ENCODE results near the gene ASS1. TPM values are rescaled to one million over a fixed set of nuclear protein-coding genes. Genes with fewer than 3 reads are reported as not detected.
"Not testable (repeated sequence)": the region's sequence is repeated elsewhere in the genome, so short reads cannot be mapped to it uniquely, and the experiment has no call there.

Gene ASS1
- total RNA-seq, 3 donors from 2014 or later (not counting 1 experiment from before 2014, with no cell fraction given) = 1.3 TPM; not detected in 2

DNA sequence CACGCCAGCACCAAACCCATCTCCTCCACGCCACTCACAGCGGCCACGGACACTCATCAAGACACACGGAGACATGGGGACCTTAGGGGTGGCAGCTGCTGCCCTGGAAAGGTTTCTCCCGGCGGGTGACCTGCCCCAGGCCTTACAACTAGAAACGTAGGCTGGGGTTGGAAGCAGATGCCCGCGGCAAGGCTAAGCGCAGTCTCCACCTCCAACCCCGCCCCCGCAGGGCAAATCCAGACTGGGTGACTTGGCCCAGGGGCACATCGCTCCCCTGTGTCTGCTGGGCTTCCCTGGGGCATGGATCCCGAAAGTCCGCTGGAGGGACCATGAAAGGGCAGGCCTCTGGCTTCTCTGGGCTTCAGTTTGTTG lies 12.0 kb upstream of the ASS1 start:
- ATAC-seq (no peak), DNase-seq (no peak)
- TF ChIP-seq, protein P1, sequence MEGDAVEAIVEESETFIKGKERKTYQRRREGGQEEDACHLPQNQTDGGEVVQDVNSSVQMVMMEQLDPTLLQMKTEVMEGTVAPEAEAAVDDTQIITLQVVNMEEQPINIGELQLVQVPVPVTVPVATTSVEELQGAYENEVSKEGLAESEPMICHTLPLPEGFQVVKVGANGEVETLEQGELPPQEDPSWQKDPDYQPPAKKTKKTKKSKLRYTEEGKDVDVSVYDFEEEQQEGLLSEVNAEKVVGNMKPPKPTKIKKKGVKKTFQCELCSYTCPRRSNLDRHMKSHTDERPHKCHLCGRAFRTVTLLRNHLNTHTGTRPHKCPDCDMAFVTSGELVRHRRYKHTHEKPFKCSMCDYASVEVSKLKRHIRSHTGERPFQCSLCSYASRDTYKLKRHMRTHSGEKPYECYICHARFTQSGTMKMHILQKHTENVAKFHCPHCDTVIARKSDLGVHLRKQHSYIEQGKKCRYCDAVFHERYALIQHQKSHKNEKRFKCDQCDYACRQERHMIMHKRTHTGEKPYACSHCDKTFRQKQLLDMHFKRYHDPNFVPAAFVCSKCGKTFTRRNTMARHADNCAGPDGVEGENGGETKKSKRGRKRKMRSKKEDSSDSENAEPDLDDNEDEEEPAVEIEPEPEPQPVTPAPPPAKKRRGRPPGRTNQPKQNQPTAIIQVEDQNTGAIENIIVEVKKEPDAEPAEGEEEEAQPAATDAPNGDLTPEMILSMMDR (IDR thresholded peaks at IDR 0.05) = no peak
- Mint-ChIP-seq H3K9me3 (no peaks in the 10 kb centered on the region), H3K27ac (no peak overlapping the region), H3K36me3 (no peaks in the 10 kb centered on the region), H3K4me1 (peaks cover 0 to 4% of the 10 kb centered on the region in 2 donors), H3K27me3 (ENCODE audit: low read depth in 2 of 2) (peaks cover 20 to 27% of the 10 kb centered on the region in 2 donors), H3K4me3 (peak overlapping the region; percentile 56)
- Histone ChIP-seq H3K4me3 (ENCODE audit: low read length) (no peak overlapping the region), H3K9me3 (ENCODE audit: control insufficient read depth, insufficient read depth, low read length) (peaks cover 9% of the 10 kb centered on the region), H3K27me3 (ENCODE audit: control insufficient read depth, insufficient read depth, low read length) (peaks cover 9% of the 10 kb centered on the region), H3K27ac (ENCODE audit: low read length) (no peak overlapping the region), H3K4me1 (ENCODE audit: control insufficient read depth, insufficient read depth, low read length) (peaks cover 5% of the 10 kb centered on the region), H3K36me3 (ENCODE audit: control insufficient read depth, insufficient read depth, low read length) (no peaks in the 10 kb centered on the region)
- WGBS (ENCODE audit: insufficient coverage) = 63% methylated on average over 16 of the region's 16 CpGs
- intact Hi-C loops (cut with micrococcal nuclease) = no loop called here

DNA sequence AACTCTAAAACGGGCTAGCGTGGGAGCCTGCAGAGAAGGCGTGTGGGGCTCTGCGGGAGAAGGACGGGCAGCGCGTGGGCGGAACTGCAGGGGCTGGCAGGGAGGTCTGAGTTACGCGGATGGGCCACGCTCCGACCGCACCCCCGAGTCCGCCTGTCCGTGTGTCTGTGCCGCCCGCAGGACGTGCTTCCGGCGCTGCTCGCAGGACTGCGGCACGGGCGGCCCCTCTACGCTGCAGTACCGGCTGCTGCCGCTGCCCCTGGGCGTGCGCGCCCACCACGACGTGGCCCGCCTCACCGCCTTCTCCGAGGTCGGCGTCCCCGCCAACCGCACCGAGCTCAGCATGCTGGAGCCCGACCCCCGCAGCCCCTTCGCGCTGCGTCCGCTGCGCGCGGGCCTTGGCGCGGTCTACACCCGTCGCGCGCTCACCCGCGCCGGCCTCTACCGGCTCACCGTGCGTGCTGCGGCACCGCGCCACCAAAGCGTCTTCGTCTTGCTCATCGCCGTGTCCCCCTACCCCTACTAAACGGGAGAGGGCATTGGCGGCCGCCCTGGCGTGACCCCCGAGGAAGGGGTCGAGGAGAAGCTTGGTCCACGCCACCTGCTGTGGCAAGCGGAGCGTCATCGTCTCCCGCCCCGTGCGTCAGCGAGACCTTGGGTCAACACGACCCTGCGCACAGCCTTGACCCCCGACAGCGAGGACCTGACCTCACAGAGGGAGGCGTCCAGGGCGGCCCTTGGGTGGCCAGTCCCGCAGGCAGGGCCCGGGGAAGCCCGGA lies 11.4 kb upstream of the ASS1 start:
- 9% methylated on average over 92 of the region's 92 CpGs for WGBS (ENCODE audit: insufficient coverage)
- TF ChIP-seq, protein P1 (IDR thresholded peaks at IDR 0.05) = peak; percentile 30
- Mint-ChIP-seq H3K4me3 (peak overlapping the region; percentile 58), H3K27me3 (ENCODE audit: low read depth in 2 of 2) (peaks cover 20 to 27% of the 10 kb centered on the region in 2 donors), H3K36me3 (no peaks in the 10 kb centered on the region), H3K9me3 (no peaks in the 10 kb centered on the region), H3K27ac (no peak overlapping the region), H3K4me1 (peaks cover 0 to 4% of the 10 kb centered on the region in 2 donors)
- Histone ChIP-seq H3K36me3 (ENCODE audit: control insufficient read depth, insufficient read depth, low read length) (no peaks in the 10 kb centered on the region), H3K27ac (ENCODE audit: low read length) (no peak overlapping the region), H3K9me3 (ENCODE audit: control insufficient read depth, insufficient read depth, low read length) (peaks cover 9% of the 10 kb centered on the region), H3K4me1 (ENCODE audit: control insufficient read depth, insufficient read depth, low read length) (peaks cover 5% of the 10 kb centered on the region), H3K27me3 (ENCODE audit: control insufficient read depth, insufficient read depth, low read length) (peaks cover 9% of the 10 kb centered on the region), H3K4me3 (ENCODE audit: low read length) (no peak overlapping the region)
- intact Hi-C loops (cut with micrococcal nuclease) = no loop called here
- DNase-seq = peak in 1 of 2 donors; percentile 45
- peak; percentile 58 to 94 (median 76) for ATAC-seq

DNA sequence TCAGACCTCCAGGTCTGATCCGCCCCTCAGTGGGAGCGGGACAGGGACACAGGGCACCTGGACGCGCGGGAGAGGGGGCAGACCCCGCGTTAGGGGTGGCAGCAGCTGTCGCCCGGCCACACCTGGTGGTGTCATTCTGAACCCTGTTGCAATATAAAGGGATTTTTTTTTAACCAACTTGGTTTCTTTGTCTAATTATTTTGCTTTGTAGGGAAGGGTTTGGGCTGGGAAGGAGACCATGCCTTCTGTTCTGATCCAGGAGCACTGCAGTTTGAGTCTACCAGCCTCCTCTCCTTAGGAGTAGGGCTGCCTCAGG lies 10.9 kb upstream of the ASS1 start:
- Mint-ChIP-seq H3K27me3 (ENCODE audit: low read depth in 2 of 2) (peaks cover 20 to 29% of the 10 kb centered on the region in 2 donors), H3K27ac (no peak overlapping the region), H3K9me3 (no peaks in the 10 kb centered on the region), H3K4me1 (peaks cover 0 to 4% of the 10 kb centered on the region in 2 donors), H3K36me3 (no peaks in the 10 kb centered on the region), H3K4me3 (no peak overlapping the region)
- no peak for DNase-seq
- Histone ChIP-seq H3K4me3 (ENCODE audit: low read length) (no peak overlapping the region), H3K36me3 (ENCODE audit: control insufficient read depth, insufficient read depth, low read length) (no peaks in the 10 kb centered on the region), H3K4me1 (ENCODE audit: control insufficient read depth, insufficient read depth, low read length) (peaks cover 5% of the 10 kb centered on the region), H3K27me3 (ENCODE audit: control insufficient read depth, insufficient read depth, low read length) (peaks cover 9% of the 10 kb centered on the region), H3K27ac (ENCODE audit: low read length) (no peak overlapping the region), H3K9me3 (ENCODE audit: control insufficient read depth, insufficient read depth, low read length) (peaks cover 9% of the 10 kb centered on the region)
- intact Hi-C loops (cut with micrococcal nuclease) = no loop called here
- TF ChIP-seq, protein P1 (IDR thresholded peaks at IDR 0.05) = no peak
- no peak for ATAC-seq
- WGBS (ENCODE audit: insufficient coverage) = 46% methylated on average over 9 of the region's 9 CpGs

DNA sequence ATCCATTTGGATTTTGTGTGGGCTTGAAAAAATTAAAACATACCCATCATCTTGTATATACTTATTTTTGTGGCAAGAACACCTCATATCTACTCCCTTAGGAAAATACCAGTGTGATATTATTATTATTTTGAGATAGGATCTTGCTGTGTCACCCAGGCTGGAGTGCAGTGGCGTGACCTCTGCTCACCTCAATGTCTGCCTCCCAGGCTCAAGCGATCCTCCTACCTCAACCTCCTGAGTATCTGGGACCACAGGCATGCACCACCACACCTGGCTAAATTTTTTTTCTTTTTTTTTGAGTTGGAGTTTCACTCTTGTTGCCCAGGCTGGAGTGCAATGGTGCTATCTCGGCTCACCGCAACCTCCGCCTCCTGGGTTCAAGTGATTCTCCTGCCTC lies 10.1 kb upstream of the ASS1 start:
- H3K36me3 Mint-ChIP-seq, H3K9me3 Mint-ChIP-seq: not testable (repeated sequence)

More for the DNA sequence above, 10.1 kb upstream of the ASS1 start:
- H3K4me3 ChIP-seq (ENCODE audit: low read length); H3K27ac Mint-ChIP-seq; ATAC-seq; H3K36me3 ChIP-seq (ENCODE audit: control insufficient read depth, insufficient read depth, low read length); H3K4me1 ChIP-seq (ENCODE audit: control insufficient read depth, insufficient read depth, low read length); H3K27ac ChIP-seq (ENCODE audit: low read length); H3K4me1 Mint-ChIP-seq; DNase-seq; intact Hi-C loops (cut with micrococcal nuclease); H3K4me3 Mint-ChIP-seq; H3K9me3 ChIP-seq (ENCODE audit: control insufficient read depth, insufficient read depth, low read length); H3K27me3 ChIP-seq (ENCODE audit: control insufficient read depth, insufficient read depth, low read length): not testable (repeated sequence)
- peaks cover 20 to 27% of the 10 kb centered on the region in 2 donors for H3K27me3 Mint-ChIP-seq (ENCODE audit: low read depth in 2 of 2)
- 85% methylated on average over 2 of the region's 5 CpGs for WGBS (ENCODE audit: insufficient coverage)
